Inferior parietal cortex (tissue), 1 donor: Measurements from ENCODE around the gene DOLPP1.

ENCODE experiments used
- DNase-seq: peaks from one replicate; pipeline ENCODE4 v3.0.0-alpha.2; 2016; ENCODE audit errors: extremely low spot score

The DOLPP1 gene

DNA sequence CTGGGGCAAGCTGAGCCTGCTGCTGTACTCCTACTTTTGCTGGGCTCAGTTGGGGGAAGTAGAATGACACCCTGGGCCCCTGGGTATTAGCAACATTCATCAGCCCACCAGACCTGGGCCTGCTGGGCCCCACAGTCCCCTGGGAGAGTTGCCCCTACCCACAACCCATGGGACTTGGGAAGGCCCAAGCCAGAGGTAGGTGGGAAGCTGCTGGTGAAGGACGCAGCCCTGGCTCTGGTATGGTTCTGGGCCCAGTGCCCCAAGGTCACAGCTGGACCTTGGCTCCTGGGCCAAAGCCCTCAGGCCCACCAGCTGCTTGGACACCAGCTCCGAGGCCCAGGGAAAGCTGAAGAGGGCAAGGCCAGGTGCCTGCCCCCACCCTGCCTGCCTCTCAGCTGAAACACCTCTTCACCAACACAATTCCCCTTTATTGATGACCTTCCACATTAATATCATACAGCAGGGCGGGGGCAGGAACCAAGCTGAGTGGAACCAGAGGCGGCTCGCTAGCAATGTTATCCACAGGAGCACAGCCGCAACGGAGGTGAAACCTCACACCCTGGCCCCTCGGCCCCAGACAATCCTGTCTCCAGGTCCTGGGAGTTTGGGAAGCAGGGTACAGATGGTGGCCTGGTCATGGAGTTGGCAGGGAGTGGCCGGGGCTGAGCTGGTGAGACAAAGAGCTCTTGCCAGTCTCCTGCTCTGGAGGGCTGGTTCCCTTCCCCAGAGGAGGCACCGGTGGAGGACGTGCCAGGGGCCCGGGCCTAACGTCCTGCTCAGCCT lies 13.7 kb downstream of the DOLPP1 start:
- no peak for DNase-seq

DNA sequence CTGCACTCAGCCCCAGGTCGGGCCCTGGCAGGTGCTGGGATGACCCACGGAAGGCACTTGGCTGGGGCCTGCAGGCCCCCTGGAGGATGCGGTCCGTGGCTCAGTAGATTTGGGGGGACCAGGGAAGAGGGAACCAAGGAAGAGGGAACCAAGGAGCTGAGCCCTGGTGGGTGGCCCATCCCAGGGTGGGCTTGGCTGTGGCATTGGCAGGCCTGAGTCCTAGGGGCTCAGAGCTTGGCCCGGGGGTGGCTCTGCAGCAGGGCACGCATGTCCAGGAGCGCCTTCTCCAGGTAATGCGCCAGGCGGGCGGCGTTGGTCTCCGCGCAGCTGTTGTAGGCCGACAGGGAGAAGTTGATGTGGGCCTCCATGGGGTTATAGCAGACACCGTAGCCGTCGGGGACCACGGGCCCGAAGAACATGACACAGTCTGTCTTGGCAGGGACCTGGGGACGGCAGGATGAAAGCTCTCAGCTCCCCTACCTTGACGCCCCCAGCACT lies 14.3 kb downstream of the DOLPP1 start:
- DNase-seq: no peak

DNA sequence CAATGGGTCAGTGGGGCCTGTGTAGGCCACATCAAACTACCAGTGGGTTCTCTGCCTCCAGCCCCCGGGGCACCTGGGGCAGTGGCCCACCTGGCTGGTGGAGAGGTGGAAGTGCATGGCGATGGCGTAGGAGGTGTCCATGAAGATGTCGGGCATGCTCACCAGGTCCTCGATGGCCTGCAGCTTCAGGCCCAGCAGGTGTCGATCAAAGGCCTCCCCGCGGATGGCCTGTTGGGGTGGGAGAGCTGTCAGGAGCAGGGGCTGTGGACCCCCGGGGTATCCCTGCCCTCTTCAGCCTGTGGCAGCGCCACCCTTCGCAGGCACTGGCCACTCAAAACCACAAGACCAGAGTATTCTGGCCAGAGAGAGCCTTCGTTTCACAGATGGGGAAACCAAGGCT lies 15.0 kb downstream of the DOLPP1 start:
- no peak for DNase-seq

DNA sequence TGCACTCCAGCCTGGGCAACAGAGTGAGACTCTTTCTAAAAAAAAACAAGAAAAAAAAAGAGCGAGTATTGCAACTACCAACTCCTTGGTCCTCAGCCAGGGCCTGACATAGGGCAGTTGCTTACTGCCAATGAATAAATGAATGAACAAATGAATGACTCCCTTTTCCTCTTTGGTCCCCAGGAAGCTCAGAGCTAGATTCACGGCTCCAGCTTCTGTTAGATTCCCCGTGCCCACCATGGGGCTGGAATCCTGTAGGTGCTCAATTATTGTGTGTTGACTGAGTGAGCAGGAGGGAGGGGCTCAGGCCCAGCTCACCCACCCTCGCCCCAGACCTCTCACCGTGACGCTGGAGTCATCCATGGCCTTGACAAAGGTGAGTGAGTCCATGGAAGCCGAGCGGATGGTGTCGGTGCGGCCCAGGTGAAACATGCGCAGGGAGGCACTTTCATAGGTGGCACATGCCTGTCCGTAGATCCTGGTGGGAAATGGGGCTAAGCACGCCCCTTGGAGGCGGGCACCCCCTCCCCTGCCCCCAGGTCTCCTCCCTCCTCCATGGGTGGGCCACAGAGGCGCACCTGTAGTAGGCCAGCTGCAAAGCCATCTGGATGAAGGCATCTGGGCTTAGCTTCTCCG lies 16.9 kb downstream of the DOLPP1 start:
- no peak for DNase-seq

DNA sequence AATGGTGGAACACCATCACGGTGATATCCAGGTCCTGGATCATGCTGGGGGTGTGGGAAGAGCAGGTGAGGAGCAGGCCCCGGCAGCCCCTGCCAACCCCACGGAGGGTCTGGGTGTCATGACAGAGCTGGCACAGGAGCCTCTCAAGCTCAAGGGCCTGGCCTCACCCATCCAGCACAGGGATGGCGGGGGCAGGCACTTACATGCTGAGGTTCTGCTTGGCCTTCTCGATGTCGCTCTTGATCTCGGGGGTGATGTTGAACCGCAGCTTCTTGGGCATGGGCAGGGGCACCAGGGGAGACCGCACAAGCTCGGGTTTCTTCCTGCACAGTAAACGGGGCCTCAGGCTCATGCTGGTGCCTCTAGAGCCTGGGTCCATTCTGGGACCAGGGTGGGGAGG lies 17.4 kb downstream of the DOLPP1 start:
- DNase-seq: no peak

DNA sequence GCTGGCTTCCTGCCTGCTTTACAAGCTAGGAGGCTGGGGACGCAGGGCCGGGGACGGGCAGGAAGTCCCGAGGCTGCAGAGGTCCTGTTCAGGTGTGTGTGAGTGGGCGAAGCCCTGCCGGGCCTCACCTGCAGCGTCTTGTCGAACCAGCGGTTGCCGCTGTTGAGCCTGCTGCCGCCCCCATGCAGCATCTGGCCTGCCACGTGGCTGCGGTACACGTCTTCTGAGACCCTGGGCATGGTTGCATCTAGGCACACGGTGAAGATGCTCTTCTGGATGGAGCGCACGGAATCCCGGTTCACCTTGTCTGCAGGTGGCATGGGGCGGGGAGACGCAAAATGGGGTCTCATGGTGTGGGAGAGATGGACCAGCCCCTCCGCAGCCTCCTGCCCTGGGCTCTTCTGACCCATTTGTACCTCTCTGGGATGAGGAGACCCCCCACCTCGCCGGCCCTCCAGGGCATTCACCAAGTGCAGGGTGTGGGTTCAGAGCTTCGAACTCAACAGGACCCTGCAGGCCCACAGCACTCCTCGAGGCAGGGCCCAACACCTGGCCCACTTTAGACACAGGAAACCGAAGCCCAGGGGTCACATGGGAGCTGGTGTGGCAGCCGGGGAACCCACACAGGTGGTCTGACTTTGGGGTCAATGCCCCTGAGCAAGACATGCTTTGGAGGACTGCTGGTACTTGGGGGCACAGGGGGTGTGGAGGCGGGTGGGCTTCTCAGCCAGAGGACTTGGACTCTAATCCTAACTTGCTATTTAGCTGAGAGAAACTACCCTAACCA lies 19.7 kb downstream of the DOLPP1 start:
- DNase-seq: no peak

DNA sequence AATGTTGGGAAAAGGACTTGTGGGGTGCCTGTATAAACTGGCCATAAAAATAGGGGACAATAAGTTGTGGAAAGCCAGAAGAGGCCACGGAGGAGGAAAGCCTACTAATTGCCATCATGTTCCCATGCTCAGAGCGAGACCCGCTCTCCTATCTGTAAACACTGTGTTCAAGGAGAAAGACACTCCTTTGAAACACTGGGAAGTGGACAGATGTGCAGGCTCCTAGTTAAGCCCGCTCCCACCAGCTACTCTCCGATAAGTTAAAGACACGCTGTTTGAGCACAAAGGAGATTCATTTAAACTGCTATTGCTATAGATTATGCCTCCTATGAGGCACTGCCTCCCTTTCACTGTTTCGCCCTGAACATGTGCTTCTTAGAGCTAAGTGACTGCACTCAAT lies 20.4 kb downstream of the DOLPP1 start:
- DNase-seq: no peak

DNA sequence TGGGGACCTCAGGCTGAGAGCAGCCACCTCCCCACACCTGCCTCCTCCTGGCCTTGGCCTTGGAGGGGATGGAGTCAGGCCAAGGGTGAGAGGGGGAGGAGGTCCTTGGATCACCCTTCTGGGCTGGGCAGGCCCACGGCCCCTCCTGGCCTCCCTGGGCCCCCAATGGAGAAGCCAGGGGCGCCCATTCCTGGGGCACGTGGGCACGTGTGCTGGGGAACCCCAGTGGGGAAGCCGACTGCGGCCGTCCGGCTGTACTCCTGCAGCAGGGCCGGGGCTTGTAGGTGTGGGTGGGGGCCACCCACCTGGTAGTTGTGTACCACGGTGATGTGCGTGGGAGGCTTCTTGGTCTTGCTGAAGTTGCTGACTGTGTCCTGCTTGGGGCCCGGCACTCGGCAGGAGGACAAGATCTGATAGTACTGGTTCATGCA lies 21.2 kb downstream of the DOLPP1 start:
- no peak for DNase-seq

DNA sequence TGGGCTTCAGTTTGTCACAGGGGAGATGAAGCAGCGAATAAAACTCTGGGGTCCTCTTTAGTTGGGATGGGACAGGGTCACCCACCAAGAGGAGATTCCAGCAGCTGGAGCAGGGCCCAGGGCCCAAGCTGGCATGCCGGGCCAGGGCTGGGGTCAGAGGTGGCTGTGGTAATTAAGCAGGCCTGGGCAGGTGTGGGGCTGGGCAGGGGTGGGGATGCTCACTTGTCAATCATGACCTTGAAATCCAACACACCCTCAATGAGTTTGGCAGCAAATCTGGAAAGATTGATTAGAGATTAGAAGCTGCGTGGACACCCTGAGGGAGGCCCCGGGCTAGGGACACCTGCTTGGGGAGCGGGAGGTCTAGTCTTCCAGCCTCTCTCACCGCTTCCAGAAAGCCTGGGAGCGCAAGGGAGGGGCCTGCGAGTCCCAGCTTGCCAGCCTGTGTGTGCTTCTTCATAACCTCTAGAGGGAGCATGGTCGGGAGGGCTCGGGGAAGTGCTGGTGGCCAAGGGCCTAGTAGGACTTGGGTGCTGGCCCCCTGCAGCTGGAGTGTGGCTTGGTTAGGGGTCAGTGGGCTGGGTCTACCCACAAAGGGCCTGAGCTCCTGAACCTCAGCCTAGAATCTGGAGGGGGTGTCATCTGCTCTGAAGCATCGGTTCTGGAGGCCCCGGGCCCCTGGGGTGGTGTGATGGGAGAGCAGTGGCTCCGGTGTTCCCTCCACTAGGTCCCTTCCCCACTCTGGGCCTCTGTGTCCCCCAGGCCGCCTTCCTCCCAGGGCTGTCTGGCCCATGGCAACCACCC lies 22.1 kb downstream of the DOLPP1 start:
- DNase-seq: no peak

DNA sequence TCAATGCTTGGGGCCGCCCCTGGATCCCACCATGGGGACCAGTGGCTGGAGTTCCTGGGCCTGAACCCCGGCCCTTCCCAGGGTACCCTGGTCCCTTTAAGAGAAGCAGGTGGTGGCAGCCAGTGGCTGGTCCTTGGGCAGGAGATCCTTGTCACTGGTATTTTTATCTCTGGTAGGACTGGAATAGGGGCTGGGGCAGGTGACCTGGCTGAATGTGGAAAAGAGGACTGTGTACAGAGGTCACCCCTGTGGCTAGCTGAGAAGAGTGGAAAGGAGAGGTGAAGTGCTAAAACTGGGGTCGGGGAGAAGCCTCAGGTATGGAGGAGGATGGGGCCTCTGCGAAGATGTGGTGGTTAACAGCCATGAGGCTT lies 22.7 kb downstream of the DOLPP1 start:
- DNase-seq: no peak

DNA sequence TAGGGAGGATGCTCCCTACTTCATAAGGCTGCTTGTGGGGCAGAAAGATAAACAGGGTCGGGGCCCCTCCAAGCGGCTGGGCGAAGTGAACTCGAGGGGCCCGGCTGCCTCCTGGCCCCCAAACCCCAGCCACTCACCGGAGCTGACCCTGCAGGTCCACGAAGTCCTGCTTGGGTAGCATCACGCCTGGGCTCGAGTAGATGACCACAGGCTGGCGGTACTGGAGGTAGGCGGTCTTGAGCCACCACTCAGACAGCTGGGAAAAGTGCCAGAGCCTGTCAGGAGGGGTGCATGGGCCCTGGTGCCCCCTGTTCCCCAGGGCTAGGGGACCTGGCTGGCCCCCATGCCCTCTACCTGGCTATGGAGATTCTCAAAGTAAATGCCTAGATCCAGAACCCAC lies 23.1 kb downstream of the DOLPP1 start:
- no peak for DNase-seq

DNA sequence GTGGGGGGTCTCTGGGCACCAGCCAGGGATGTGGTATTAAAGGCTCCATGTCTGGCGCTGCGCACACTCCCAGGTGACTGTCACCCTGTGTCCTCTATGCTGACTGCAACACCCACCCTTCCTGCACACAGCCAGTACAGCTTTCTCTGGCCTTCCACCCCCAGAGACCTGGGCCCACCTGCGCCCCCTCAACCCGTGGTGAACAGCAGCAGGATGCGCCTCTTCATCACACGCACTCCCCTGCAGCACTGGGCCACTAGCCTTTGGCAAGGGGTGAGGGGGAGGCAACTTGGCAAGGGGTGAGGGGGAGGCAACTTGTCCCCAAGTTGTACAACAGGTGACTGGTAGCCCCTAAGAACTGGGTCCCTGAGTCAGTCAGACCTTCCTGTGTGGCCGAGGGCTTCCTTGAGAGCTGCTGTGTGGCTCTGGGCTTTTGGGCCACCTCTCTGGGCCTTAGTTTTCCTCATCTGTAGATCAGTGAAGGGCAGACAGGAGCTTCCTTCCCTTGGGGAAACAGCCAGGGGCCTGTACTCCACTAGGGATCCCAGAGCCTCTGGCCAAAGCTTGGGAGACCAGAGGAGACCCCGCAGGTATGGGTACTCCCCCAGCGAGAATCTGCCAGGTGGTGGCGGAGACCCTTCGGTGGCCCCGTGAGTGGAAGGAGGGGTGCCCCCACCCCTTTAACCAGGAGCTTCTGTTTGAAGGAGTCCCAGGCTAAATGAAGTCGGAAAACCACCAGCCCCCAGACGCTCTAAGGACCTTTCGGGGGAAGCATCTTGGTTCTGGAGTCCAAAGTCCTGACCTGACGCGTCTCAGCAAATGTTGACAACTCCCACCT lies 25.2 kb downstream of the DOLPP1 start:
- DNase-seq: no peak

DNA sequence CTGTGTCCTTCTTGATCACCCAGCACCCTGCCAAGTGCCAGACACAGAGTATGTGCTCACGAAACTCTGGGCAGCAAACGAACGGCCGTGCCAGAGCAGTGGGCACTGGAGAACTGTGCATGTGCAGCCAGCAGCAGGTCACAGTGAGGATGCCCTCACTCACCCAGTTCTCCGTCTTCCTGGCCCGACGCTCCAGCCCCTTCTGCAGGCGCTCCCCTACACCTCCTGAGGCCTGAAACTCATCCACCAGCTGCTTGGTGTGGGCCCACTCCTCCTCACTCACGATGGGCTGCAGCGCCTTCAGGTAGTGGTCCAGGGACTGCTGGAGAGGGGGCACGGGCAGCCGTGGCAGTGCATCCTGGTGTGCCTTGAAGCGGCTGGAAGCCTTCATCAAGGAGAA lies 26.7 kb downstream of the DOLPP1 start:
- DNase-seq: no peak

DNA sequence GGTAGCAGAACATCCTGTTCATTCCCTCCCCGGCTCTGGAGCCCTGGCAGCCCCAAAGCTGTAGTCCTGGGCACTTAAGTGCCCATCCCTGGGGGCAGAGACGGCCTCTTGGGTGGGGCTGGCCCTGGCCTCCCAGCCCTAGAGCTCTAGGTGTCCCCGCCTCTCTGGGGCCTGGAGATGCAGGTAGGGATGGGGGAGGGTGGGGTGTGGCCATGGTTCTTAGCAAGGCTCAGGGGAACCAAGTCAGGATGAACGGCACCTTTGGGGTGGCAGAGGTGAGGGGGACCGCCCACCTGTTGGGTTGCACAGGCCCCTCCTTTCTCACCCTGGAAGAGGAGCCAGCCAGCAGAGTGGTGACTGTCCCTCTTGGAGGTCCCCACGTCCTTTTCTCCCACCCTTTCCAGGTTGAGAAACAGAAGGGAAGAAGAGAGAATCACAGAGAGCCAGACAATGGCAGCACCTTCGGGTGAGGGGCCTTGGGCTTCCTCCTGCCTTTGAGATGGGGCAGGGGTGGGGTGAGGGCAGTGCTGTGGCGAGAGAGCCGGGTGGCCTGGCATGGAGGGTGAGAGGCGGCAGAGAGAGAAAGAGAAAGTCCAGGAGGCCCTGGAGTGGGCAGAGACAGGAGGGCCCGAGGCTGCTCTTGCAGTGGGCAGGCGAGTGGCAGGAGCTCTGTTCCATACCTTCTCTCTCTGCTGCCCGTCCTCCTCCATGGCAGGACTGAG lies 27.3 kb downstream of the DOLPP1 start:
- no peak for DNase-seq

DNA sequence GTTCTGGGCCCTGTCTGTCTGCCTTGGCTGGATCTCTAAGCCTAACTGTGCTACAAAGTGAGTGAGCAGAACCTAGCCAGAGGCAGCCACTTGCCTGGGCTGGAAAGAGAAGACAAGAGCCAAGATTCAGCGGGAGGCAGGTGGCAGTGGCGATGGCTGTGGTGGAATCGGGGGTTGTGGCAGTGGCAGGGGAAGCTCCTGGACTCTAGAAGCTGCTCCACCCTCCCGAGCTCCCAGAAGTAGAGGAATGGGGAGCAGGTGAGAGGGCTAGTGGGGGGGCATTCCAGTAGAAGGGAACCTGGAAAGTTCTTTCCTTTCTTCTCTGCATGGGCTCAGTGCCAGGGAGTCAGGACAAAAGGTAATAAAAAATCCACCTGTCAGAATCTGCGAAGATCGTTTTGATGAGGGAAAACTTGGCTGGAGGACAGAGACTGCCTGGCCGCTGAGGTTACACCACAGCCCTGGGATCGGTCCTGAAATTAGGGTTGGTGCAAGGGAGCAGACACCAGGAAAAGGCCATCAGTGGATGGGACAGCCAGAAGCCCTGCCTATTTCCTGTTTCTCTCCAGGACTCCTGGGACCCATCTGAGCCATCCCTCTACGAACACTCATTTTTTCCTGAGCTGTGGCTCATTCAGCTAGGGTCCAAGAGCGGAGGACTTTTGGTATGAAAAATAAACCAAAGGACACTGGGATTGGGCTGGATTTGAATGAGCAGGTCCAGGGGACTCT lies 28.1 kb downstream of the DOLPP1 start:
- no peak for DNase-seq

DNA sequence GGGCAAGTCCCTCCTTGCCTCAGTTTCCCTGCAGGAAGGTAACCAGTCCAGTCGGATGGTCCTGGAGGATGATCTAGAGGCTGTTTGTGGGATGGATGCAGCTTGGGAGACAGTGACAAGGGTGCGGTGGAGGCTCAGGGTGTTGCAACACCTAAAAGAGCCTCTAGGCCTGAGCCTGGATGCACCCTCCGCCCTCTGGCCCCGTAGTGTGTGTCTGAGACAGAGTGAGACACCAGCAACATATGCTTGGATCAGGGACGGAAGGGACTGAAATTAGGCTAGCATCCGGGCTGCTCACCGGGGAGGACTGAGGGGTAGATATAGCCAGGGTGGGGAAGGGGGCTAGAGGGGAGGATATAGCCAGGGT lies 28.6 kb downstream of the DOLPP1 start:
- DNase-seq: no peak

DNA sequence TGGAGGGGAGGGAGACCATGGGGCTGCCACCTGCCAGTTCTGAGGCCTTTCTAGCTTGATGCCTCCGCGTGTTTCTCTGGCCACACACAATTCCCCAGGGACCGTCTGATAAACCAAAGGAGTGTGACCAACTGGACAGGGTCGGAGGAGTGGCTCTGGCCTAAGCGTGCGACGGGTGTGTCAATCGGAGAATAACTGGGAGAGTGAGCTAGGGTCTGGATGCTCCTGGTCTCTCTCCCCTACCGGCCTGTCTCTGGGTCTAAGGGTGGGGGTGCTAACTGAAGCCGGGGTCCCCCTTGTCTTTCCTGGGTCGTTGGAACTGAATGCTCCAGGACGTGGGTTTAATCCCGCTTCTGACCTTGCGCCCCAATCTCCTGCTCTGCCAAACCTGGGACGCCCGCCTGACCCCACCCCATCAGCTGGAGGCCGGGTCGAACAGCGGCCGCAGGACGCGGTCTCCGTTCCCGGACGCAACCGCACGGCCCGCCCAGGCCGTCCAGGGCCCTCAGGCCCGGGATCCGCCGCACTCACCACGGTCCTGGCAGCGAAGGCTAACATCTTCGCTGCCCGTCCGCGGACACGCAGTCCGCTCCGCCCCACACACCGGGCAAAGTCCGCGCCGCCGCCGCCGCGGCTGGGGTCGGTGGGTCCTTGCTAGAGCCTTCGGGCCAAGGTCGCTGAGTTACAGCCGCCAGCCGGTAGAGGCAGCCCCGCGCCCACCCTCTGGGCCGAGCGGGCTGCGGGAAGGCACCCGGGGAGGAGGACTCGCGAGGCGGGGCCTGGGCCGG lies 29.2 kb downstream of the DOLPP1 start:
- no peak for DNase-seq

DNA sequence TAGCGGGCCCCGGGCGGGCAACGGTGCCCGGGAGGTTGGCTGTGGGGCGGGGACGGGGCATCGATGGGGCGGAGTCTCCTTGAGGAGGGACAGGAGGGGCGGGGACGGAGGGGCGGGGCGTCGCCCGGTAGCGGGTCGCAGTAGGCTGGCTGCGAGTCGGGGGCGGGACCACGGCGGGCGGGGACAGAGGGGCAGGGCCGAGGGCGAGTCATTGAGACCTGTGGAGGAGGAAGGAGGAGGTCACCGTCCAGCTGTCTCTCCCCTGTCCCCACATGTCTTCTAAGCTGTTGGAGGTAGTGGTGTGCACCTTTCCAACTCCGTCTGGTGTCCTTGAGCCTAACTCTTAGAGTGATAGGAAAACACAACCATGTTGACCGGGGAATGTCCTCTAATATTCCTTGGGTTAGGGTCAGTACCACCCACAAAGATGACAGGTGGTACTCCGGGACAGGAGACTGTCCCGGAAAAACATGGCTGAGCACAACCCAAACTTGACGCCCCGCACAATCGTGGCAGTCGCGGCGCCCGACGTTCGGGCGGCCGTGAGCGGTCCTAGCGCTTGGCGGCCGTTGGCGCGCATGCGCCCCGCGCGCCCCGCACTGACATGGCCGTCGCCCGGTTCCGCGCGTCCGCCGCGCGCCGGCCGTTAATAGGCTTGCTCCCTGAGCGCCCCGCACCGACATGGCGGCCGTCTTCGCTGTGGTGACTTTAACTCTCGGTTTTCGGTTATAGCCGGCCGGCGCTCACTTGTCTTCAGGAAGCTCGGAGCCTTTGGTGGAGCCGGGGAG lies 30.0 kb downstream of the DOLPP1 start, which contains the start of the genes CRAT and PTPA:
CRAT (minus strand) TSS at position 54 of the 788 bp plus-strand sequence. CDS start 284 bp downstream, outside the sequence.
PTPA (plus strand) TSS at position 676 of the 788 bp plus-strand sequence. CDS start 186 bp downstream, outside the sequence.
- DNase-seq: peak; percentile 86
